Right lobe of liver (tissue), 6 donors: Measurements from ENCODE around the gene DNAH1. TPM values are rescaled to one million over a fixed set of nuclear protein-coding genes. Genes with fewer than 3 reads are reported as not detected.
"Not testable (repeated sequence)": the region's sequence is repeated elsewhere in the genome, so short reads cannot be mapped to it uniquely, and the experiment has no call there.

Experiments used
- ATAC-seq, 4 donors: fragments of 200-7000 bp; cut with Tn5 transposase; one replicate each; pipeline ENCODE4 v1.9.1; 2020; ENCODE audit warnings: mild to moderate bottlenecking in 4 of 4, moderate library complexity in 4 of 4
- DNase-seq, 3 donors: peaks; one replicate each; pipeline ENCODE4 v3.0.0-alpha.2; 2020
- H3K27ac ChIP-seq, 3 donors: fragments of 200-600 bp; one replicate each; pipeline ENCODE4 v1.8.0; 2022
- H3K27me3 ChIP-seq, 2 donors: fragments of 200-600 bp; one replicate each; pipeline ENCODE4 v1.8.0; 2022
- H3K36me3 ChIP-seq, 4 donors: fragments of 200-600 bp; sonication (generic) in 1 of 4; one replicate each; pipeline versions ENCODE4 v1.5.1 to v1.8.0; 2017 to 2022; ENCODE audit warnings: control low read depth in 1 of 4
- H3K4me1 ChIP-seq, 4 donors: fragments of 200-600 bp; sonication (generic) in 1 of 4; one replicate each; pipeline versions ENCODE4 v1.5.1 to v1.8.0; 2017 to 2022; ENCODE audit warnings: control low read depth in 1 of 4
- H3K4me3 ChIP-seq, 3 donors: fragments of 200-600 bp; one replicate each; pipeline ENCODE4 v1.8.0; 2022
- H3K9me3 ChIP-seq, 4 donors: fragments of 200-600 bp; sonication (generic) in 1 of 4; one replicate each; pipeline versions ENCODE4 v1.5.1 to v1.8.0; 2017 to 2022; ENCODE audit warnings: control low read depth in 1 of 4
- POLR2A ChIP-seq: fragments of 450-650 bp; IDR thresholded peaks from one replicate; pipeline ENCODE4 v1.6.1; 2017; ENCODE audit warnings: antibody characterized with exemption, mild to moderate bottlenecking
- WGBS: methylation state at CpG from one replicate; pipeline ENCODE4 v1.1.6; 2018; ENCODE audit warnings: low coverage, low lambda C conversion rate; ENCODE audit not compliant: insufficient coverage; ENCODE audit errors: missing lambda C conversion rate; 5-methylcytosine and 5-hydroxymethylcytosine counted together
- intact Hi-C, 2 donors: fragments of 100-400 bp; cut with DNase I; formaldehyde crosslinking; loops; one replicate each; pipeline versions ENCODE4 v1.11.2 to v1.14.1; 2022
- total RNA-seq, 6 experiments: library from RNA; depleted of rRNA in 2 of 6; stranded (reverse); fragments of >200 nt in 2 of 6; fragmentation: NEBNext Ultra II Directional in 3 of 6; extraction: Animal tissue kit (Norgen Biotek cat#: 25700) in 3 of 6; gene quantifications; one replicate each; pipeline versions ENCODE4 v1.1.0 to v1.2.4, GENCODE V29; 2016 to 2023
- TF ChIP-seq, protein P1 (sequence below), 4 donors: fragments of 200-600 bp in 3 of 4; fragments of 450-650 bp in 1 of 4; IDR thresholded peaks; one replicate each; pipeline versions ENCODE4 v1.5.1 to v1.8.0; 2016 to 2022; ENCODE audit warnings: antibody characterized with exemption in 4 of 4, mild to moderate bottlenecking in 2 of 4
- donor health status: DM: no; HTN: yes; CAD: no.
- donor health status: DM: no; HTN: no; CAD: no.
- donor health status: DM: no; HTN: no; CAD: no.
- donor health status: DM: no; HTN: yes; CAD: no.
- donor health status: DM: no; HTN: yes; CAD: no.

DNAH1 gene
- total RNA-seq, 6 experiments from 2014 or later, result 1.6 to 11.2 (median 8.1) TPM

DNA sequence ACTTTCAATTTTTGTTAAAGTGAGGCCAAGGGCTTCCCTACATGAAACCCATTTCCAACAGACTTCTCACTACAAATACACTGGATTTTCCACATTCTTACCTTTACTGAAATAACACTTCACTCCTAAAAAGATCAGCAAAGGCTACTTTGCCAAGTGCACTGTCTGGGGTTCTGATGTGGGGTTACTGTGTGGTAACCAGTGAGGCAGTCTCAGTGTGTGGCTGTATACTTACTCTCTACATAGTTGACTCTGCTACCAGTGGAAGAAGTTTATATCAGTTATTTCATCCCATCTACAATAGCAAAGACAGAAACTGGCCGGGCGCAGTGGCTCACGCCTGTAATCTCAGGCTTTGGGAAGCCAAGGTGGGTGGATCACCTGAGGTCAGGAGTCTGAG lies 43.3 kb upstream of the DNAH1 start:
- ATAC-seq, result no peak
- DNase-seq, result no peak
- WGBS, result 72% methylated on average over 3 of the region's 3 CpGs
- H3K9me3 ChIP-seq, result no peaks in the 10 kb centered on the region
- peaks cover 0 to 22% (median 5%) of the 10 kb centered on the region in 4 donors for H3K36me3 ChIP-seq
- no peak overlapping the region for H3K4me3 ChIP-seq
- no peak overlapping the region for H3K27ac ChIP-seq
- H3K27me3 ChIP-seq, result no peaks in the 10 kb centered on the region
- H3K4me1 ChIP-seq, result peaks cover 0 to 59% (median 18%) of the 10 kb centered on the region in 4 donors
- TF ChIP-seq, protein P1, sequence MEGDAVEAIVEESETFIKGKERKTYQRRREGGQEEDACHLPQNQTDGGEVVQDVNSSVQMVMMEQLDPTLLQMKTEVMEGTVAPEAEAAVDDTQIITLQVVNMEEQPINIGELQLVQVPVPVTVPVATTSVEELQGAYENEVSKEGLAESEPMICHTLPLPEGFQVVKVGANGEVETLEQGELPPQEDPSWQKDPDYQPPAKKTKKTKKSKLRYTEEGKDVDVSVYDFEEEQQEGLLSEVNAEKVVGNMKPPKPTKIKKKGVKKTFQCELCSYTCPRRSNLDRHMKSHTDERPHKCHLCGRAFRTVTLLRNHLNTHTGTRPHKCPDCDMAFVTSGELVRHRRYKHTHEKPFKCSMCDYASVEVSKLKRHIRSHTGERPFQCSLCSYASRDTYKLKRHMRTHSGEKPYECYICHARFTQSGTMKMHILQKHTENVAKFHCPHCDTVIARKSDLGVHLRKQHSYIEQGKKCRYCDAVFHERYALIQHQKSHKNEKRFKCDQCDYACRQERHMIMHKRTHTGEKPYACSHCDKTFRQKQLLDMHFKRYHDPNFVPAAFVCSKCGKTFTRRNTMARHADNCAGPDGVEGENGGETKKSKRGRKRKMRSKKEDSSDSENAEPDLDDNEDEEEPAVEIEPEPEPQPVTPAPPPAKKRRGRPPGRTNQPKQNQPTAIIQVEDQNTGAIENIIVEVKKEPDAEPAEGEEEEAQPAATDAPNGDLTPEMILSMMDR (IDR thresholded peaks at IDR 0.05), result no peak
- no peak for TF ChIP-seq POLR2A
- intact Hi-C loops, result no loop called here

DNA sequence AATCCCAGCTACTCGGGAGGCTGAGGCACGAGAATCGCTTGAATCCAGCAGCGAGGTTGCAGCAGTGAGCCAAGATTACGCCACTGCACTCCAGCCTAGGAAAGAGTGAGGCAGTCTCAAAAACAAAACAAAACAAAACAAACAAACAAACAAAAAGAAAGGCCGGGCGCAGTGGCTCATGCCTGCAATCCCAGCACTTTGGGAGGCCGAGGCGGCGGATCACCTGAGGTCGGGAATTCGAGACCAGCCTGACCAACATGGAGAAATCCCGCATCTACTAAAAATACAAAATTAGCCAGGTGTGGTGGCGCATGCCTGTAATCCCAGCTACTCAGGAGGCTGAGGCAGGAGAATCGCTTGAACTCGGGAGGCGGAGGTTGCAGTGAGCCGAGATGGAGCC lies 41.3 kb upstream of the DNAH1 start:
- not testable (repeated sequence) for H3K4me3 ChIP-seq, DNase-seq, H3K9me3 ChIP-seq, ATAC-seq, H3K27me3 ChIP-seq, H3K36me3 ChIP-seq
- intact Hi-C loops, result loop anchor here in 1 of 2 donors (5.0 kb wide), 1 partner anchor 37 kb away; the partner anchor contains the start of gene TWF2
- peak overlapping the region in 1 of 3 donors; percentile 97 for H3K27ac ChIP-seq
- peaks cover 0 to 57% (median 18%) of the 10 kb centered on the region in 4 donors for H3K4me1 ChIP-seq
- 63% methylated on average over 18 of the region's 18 CpGs for WGBS

DNA sequence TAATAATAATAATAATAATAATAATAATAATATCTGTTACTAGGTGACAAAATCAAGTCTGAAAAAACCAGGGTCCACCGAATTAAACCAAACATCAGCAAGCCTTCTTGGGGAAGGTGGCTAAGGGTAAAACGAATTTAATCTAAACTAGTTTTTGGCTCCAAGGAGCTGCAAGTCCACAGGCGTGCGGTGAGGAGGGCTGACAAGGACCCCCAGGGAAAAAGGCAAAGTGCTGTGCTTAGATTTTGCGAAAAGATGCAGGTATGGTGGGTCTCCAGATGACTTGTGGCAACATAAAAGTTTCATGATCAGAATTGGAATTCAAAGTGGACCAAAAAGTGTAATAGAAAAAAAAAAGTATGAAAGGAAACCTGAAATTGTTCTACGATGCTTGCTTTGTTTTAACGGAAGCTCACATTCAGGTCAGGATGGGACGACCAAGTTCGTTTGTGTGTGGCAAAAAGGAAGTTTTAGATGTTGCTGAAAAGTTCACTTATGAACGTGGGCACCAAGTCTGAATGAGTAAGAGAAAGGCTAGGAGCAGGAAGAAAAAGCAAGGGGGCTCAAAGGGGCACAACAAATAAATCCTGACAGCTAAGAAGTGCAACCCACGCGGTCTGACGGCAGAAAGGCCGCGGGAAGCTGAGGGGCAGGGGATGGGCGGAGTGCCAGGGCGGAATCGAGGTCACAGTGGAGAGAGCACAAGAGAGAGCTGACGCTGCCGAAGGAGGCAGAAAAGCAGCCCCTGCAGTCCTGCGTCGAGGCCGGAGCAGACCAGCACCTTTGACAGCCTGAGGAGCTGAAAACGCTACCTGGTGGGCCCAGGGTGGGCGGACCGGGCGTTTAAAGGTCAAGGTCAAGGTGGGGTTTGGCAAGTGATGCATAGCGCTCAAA lies 38.8 kb upstream of the DNAH1 start:
- H3K27ac ChIP-seq, result peak overlapping the region; percentile 97
- WGBS, result 2% methylated on average over 20 of the region's 28 CpGs
- no peaks in the 10 kb centered on the region for H3K9me3 ChIP-seq
- TF ChIP-seq POLR2A, result peak; percentile 66
- TF ChIP-seq, protein P1 (IDR thresholded peaks at IDR 0.05), result no peak
- H3K27me3 ChIP-seq, result no peaks in the 10 kb centered on the region
- peak overlapping the region; percentile 84 to 97 (median 90) for H3K4me3 ChIP-seq
- ATAC-seq (peak; percentile 57 to 71 (median 60)), DNase-seq (peak; percentile 88 to 90 (median 89))
- intact Hi-C loops, result loop anchor here in 1 of 2 donors (5.0 kb wide), 1 partner anchor 40 kb away; the partner anchor contains the start of gene TWF2
- H3K36me3 ChIP-seq, result peaks cover 0 to 5% (median 0%) of the 10 kb centered on the region in 4 donors
- peaks cover 0 to 42% (median 12%) of the 10 kb centered on the region in 4 donors for H3K4me1 ChIP-seq

DNA sequence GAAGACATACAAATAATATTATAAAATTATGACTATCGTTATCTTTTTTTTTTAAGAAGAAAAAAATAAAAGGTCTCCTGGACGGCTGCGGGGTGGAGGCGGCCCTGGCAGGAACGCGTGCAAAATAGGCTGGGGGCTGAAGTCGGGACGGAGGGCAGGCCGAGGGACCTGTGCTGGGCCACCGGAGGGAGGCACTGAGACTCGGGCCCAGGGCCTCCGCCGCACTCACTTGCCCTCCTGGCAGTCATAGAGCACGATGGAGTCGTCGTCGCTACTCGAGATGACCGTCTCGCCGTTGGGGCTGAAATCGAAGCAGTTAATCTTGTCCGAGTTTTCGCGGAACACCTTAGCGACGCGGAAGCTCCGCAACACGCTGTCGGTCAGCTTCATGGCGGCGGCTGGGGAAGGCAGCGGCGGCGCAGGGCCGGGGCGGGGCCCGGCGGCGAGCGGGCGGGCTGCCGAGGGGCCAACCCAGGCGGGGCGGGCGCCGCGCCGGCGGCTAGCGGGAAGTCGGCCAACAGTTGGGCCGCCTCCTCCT lies 38.1 kb upstream of the DNAH1 start:
- H3K4me1 ChIP-seq, result peaks cover 0 to 49% (median 16%) of the 10 kb centered on the region in 4 donors

More for the DNA sequence above, 38.1 kb upstream of the DNAH1 start:
- intact Hi-C loops, result loop anchor here in 1 of 2 donors (5.0 kb wide), 1 partner anchor 41 kb away; the partner anchor contains the start of gene TWF2
- WGBS, result 0% methylated on average over 23 of the region's 54 CpGs
- DNase-seq (no peak), ATAC-seq (peak; percentile 55 to 78 (median 75))
- Histone ChIP-seq H3K27me3 (no peaks in the 10 kb centered on the region), H3K4me3 (peak overlapping the region; percentile 84 to 97 (median 90)), H3K9me3 (no peaks in the 10 kb centered on the region), H3K27ac (peak overlapping the region; percentile 97), H3K36me3 (peaks cover 0 to under 1% (median 0%) of the 10 kb centered on the region in 4 donors)
- no peak for TF ChIP-seq POLR2A
- TF ChIP-seq, protein P1 (IDR thresholded peaks at IDR 0.05), result peak; percentile 23 to 39 (median 34)
